Upper lobe of left lung (tissue), 4 donors: ENCODE measurements around the gene DGKG.

Source experiments
- CTCF ChIP-seq, 6 experiments: fragments of 450-650 bp in 4 of 6; fragments of 200-600 bp in 2 of 6; sonication (generic) in 2 of 6; IDR thresholded peaks; one replicate each; pipeline ENCODE4 v1.5.1; 2016 to 2019; ENCODE audit warnings: antibody characterized with exemption in 6 of 6
- EP300 ChIP-seq, 4 donors: sonication (generic); formaldehyde crosslinking; IDR thresholded peaks; one replicate each; pipeline ENCODE4 v1.5.1; 2017; ENCODE audit warnings: antibody characterized with exemption in 4 of 4, control low read depth in 2 of 4
- POLR2A ChIP-seq, 4 donors: fragments of 450-650 bp; IDR thresholded peaks; one replicate each; pipeline ENCODE4 v1.5.1; 2016 to 2017; ENCODE audit warnings: antibody characterized with exemption in 4 of 4, mild to moderate bottlenecking in 2 of 4
- POLR2AphosphoS5 ChIP-seq, 2 donors: sonication (generic); formaldehyde crosslinking; IDR thresholded peaks; one replicate each; pipeline ENCODE4 v1.5.1; 2017; ENCODE audit warnings: antibody characterized with exemption in 2 of 2

- no peak for TF ChIP-seq CTCF (IDR thresholded peaks at IDR 0.05)
- no peak for TF ChIP-seq POLR2A (IDR thresholded peaks at IDR 0.05)
- TF ChIP-seq POLR2AphosphoS5 (IDR thresholded peaks at IDR 0.05), result no peak
- no peak for TF ChIP-seq EP300 (IDR thresholded peaks at IDR 0.05)
These were observed 196.0 kb downstream of the DGKG start for GRCh38 chr3:186166036-186166435.
